Fibroblast of lung (primary cell): ENCODE measurements around the gene CBS.
"Not testable (repeated sequence)": the region's sequence is repeated elsewhere in the genome, so short reads cannot be mapped to it uniquely, and the experiment has no call there.

ENCODE experiments used
- EZH2 ChIP-seq: IDR thresholded peaks from 2 replicates; pipeline ENCODE4 v1.5.1; 2012; ENCODE audit warnings: low read length, control low read depth, mild to moderate bottlenecking; ENCODE audit errors: missing control alignments
- TF ChIP-seq, protein P1 (sequence below), 2 donors: IDR thresholded peaks in 1 of 2; conservative IDR thresholded peaks in 1 of 2; 1 replicate in 1 of 2; 2 replicates in 1 of 2; pipeline ENCODE4 v1.5.1; 2011 to 2012; ENCODE audit warnings: low read length in 2 of 2, control low read depth in 1 of 2, inconsistent platforms in 1 of 2, low read depth in 1 of 2, mild to moderate bottlenecking in 1 of 2

DNA sequence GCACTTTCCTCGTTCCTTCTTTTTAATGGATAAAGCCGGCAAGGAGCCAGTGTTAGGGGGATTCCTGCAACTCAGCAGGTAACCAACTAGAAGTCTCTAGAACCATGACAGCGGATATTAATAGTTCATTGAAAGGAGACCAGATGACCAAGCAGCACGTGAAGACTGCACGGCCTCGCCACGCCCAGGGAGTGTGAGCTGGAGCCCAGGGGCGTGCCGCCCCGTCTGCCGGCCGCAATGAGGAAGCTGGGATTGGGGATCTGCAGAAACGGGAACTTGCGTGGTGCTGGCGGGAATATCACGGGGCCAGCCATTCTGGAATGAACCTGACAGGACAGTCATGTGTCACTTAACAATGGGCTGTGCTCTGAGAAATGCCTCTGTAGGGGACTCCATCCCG, 38.7 kb downstream of the CBS start:
- TF ChIP-seq EZH2: not testable (repeated sequence)
- TF ChIP-seq, protein P1, sequence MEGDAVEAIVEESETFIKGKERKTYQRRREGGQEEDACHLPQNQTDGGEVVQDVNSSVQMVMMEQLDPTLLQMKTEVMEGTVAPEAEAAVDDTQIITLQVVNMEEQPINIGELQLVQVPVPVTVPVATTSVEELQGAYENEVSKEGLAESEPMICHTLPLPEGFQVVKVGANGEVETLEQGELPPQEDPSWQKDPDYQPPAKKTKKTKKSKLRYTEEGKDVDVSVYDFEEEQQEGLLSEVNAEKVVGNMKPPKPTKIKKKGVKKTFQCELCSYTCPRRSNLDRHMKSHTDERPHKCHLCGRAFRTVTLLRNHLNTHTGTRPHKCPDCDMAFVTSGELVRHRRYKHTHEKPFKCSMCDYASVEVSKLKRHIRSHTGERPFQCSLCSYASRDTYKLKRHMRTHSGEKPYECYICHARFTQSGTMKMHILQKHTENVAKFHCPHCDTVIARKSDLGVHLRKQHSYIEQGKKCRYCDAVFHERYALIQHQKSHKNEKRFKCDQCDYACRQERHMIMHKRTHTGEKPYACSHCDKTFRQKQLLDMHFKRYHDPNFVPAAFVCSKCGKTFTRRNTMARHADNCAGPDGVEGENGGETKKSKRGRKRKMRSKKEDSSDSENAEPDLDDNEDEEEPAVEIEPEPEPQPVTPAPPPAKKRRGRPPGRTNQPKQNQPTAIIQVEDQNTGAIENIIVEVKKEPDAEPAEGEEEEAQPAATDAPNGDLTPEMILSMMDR (conservative IDR thresholded peaks at IDR 0.05 in 1 of 2, IDR thresholded peaks at IDR 0.05 in 1 of 2; ENCODE audit: low read depth in 1 of 2, low read length in 2 of 2): not testable (repeated sequence)
